NK-92 (cell line): ENCODE results near the gene ATP8A2.
"Not testable (repeated sequence)": the region's sequence is repeated elsewhere in the genome, so short reads cannot be mapped to it uniquely, and the experiment has no call there.

Source experiments
- DNase-seq: peaks from one replicate; lab custom pipeline; 2025; ENCODE audit not compliant: unreplicated experiment; lab: John Stamatoyannopoulos, UW

The ATP8A2 gene

DNA sequence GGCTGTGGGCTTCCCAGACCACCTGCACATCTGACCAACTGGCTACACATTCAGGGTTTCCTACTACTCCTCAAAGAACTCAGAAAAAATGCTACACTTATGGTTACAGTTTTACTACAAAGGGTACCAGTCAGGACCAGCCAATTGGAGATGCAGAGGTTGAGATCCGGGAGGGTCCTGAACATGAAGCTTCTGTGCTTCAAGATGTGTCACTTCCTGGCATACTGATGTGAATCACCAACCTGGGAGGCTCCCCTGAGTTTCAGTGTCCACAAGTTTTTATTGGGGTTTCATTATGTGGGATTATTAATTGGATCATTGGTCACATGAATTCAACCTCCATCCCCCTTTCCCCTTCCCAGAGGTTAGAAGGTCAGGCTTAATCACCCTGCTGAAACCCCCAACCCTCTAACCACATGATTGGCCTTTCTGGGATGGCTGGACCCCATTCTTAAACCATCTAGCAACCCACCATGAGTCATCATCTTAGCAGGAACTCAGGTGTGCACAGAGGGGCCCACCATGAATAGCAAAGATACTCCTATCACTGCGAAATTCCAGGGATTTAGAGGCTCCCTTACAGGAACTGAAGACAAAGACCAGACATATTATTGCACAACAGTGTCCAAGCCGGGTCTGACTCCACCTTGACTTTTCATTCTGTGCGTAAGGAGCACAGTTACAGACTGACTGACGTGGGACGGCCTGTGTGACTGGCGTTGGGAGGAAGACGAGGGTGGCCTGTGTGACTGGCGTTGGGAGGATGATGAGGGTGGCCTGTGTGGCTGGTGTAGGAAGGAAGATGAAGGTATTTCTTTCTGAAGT is 90.7 kb downstream of the ATP8A2 start:
- DNase-seq: no peak

DNA sequence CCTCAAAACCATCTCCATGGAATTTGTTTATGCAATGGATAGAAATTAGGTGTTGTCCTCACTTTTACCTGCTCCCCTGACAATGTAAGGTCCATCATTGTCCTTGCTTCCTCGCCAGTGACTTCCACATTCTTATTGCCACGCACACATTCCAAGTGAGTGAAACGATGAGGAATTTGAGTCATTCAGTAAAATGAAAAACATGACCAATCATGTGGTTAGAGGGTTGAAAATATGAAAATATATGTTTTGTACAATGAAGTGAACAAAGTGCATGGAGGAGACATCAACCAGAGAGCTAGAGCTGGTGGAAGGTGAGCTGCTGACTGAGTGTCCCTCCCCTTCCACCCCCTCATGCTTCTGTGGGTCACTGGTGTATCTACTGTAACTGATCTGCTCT is 91.7 kb downstream of the ATP8A2 start:
- no peak for DNase-seq

DNA sequence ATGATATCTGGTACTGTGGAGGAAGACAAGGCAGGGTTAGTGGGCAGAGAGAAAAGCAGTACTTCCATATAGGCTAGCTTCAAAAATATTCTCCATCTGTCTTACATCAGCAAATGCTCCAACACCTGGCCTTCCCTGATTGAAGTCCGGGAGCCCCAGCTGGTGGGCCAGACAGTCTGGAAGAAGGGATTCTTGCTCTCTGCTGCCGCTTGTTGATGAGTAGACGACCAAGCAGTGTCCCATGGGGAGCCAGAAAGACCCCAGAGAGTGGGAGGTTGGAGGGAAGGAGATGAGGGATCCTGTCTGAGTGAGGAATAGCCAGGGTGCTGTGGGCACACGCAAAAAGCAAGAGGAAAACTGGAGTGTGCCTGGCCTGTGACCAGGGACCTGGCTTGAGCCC is 95.1 kb downstream of the ATP8A2 start:
- DNase-seq: no peak

DNA sequence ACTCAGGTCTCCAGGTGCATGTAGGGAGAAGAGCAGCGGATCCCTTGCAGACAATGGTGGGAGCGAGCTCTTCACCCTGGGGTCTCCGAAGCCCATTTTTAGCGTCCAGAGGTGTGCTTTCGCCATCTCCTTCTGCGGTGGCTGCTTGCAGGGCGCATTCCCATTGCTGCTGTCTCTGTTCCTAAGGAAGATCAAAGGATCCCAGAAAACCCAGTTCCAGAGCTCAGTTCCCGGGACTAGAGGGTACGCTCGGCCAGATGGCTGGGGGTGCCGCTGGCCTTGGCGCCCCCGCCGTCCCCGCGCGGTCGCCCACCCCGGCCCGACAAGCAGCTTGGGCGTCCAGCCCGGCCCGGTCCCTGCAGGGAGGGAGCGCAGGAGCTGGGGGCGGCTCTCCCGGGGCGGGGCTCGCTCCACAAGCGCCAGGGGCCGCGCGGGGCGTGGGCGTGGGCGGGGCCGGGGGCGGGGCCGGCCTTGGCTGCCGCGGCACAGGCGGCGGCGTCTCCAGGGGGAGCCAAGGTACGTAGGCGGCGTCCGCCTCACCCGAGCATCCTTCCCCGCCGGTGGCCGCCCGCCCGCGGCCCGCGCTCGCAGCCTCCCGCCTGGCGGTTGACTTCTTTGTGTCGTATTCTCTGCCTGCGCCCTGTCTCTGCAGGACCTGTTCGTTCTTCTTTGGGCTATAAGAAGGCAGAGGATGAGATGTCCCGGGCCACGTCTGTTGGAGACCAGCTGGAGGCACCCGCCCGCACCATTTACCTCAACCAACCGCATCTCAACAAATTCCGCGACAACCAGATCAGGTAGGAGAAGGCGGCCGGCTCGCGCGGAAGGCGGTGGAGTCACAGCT is 96.8 kb downstream of the ATP8A2 start:
- no peak for DNase-seq

DNA sequence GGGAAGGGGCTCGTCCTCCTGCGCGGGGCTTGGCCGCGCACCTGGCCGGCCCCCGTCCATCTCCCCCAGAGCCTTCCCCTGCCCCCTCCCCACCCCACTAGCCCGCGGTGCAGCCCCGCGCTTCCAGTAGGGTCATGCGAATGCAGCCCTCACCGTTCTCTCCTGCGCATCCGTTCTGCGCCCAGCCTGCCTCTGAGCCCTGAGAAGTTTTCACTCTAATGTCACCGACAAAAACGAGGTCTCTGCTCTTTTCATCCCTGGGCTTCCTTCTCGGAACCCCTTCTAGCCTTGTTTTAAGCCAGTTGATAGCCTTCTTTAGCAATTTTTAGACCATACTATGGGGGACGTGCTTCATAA is 97.4 kb downstream of the ATP8A2 start:
- DNase-seq: no peak

DNA sequence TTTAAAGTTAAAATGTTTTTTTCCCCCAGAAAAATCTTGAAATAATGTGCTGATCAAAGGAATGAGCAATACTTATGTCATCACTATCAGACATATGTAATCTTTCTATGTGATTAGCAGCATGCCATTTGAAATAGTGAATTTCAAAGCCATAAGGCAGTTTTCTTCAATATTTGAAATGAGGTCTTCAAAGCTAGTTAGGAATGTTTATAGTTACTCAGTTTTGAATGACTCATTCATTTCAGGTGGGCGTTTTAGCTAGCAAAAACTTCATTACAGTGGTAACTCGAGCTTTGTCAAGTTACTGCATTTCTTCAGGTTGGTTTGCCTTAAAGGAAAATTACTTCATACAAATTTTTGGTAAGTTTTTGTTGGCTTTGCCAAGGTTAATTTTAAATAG is 102.1 kb downstream of the ATP8A2 start:
- no peak for DNase-seq

DNA sequence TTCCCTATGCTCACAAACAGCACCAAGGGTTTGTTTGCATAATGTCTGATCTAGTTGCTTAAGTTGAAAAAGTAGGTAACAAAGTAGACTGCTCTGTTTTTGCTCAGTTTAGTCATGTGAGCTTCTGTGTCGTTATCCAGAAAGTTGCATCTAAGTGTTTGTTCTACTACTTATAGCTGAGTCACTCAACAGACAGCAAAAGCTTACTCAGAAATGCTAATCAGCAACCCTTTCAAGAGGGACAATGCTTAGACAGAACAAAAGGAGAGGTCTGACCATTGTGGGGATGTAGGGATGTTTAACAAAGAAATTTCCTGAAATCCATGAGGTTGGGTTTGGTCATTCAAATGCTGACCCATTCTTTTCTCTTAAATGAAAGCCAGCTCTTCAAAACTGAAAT is 106.4 kb downstream of the ATP8A2 start:
- DNase-seq: no peak

DNA sequence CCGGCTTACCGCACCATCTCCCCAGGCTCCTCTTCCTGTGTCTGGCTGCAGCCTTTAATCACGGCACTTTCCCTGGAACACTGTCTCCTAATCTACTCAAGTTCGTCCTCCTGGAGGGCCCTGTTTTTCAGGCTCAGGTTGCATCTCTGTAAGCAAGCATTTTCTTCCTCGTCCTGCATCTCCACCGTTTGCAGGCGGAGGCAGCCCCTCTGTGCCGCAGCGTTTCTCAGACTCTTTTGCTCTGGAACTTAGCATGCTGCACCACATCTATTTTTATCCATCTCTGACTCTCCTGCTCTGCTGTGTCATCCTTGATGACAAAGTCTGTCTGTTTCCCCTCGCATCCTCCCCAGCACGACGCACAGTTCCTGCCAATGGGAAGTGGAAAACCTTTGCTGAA is 117.5 kb downstream of the ATP8A2 start:
- no peak for DNase-seq

DNA sequence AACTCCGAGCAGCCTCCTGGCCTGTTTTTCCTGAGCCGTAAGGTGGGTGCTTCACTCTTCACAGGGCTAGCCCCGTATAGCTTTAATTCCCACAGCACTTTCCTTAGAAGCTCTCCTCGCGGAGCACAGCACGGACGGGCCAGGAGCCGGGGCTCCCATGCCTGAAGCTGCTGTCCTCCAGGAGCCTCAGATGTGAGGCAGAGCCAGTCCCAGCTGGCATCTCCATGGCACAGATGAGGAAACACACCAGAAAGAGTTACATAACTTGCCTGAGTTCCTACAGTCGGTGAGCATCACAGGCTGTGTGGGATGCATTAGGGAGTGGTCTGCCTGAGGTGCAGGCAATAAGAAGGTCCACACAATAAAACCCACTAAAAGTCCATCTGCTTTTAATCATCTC is 118.5 kb downstream of the ATP8A2 start:
- DNase-seq: no peak

DNA sequence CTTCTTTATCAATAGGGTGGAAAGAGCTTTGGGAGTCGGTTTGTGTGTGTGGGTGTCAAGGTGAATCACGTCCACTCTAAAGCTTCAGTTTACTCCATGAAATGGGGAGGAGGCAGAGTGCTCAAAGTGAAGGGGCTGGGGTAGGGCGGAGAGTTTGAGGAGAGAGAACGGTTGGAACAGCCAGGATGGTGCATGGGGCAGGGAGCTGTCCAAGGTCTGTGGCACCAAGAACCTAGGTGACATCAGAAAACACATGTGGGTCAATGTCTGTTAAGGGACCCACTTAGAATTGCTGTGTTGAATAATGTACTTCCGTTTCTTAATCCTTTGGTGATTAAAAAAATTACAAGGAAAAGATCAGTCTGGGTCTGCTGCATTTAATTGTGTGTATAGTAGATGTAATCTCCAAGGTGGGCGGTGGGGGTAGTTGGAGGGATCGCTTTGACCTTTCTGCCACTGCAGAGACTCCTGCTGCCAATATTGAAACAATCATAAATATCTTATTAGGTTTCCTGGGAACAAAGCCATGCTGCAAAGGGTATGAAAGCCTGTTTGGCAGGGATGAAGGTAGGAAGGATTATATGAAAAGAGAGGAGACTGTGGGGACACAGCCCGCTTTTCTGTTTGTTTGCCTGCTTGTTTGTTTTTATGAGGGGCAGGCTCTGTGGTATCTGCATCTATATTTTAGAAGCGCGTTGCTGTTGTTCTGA is 122.3 kb downstream of the ATP8A2 start:
- DNase-seq: no peak

DNA sequence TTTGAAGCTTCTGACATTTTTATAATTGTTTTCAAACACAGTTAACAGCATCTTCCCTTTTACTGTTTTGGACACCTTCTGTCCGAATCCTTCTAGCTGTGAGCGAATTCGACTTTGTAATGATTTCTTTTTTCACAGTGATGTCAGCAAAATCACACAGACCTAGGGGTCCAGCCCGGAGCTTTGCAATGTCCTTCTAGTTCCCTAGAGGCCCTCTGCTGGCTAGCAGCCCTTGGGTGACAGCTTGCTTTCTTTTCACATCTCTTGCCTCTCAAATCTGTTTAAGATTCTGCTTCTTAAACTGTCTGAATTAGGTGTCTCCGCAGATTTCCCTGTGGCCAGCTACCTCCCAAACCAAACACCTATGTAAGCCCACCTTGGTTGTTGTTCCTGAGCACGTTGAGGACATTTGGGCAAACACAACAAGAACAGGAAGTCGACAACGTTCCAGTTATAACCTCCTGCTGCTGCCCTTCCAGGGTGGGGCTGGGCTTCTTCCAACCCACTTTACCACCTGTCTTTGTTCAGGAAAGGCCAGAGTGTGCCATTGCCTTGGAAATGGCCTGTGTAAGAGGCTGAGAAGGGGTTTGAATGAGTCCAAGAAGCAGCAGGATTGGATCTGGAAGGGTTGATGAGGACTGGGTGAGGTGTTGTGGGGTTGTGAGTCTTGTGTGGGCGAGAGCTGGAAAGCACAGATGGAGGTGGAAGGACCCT is 123.1 kb downstream of the ATP8A2 start:
- DNase-seq: no peak

DNA sequence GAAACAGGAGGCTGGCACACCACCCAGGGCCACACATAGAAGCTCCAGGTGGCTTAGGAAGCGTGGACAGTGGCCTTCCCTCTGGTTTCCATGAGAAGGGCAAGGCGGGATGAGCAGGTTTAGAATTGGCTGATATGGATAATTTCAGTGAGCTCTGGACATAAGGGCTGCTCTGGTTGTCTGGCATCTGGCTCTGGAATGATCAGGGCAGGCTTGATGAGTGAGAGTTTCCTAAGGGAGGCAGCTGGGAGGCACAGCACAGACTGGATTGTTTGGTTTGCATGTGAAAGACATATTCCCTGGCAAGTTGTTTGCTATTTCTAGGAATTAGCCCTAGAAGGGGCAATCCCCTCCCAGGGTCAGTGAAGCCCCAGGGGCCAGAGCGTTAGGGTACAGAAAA is 129.5 kb downstream of the ATP8A2 start:
- DNase-seq: no peak

DNA sequence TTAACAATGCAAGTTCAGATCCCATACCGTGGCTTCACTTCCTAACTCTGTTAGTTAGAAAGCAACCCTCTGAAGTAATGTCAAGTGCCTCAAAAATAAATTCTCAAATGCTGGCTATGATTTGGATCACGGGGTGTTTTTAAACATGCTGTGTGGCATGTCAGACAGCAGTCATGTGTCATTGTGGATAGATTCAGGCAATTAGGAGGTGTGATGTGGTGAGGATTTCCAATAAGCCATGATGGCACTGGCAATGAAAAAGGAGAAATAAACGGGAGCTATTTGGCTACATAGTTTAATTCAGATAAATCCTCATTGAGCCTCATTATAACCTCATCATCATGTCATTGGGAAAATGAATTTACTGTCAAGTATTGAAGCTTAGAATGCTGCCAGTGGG is 130.3 kb downstream of the ATP8A2 start:
- no peak for DNase-seq

DNA sequence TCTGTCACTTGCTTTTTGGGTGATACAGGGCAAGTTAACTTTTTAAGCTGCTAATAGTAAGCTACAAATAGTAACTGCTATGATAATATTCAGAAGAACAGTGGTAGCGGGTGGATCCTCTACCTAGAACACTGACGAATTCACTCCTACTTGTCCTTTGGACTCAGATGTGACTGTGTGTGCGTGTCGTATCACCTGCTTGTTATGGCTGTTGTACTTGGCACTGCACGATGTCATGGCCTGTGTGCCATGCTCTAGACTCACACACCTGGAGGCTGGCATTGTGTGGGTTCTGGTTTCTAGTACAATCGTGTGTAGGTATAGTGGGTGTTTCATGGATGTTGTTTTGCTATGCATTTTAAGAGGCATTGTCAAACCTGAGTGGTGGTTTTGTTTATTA is 130.8 kb downstream of the ATP8A2 start:
- no peak for DNase-seq

DNA sequence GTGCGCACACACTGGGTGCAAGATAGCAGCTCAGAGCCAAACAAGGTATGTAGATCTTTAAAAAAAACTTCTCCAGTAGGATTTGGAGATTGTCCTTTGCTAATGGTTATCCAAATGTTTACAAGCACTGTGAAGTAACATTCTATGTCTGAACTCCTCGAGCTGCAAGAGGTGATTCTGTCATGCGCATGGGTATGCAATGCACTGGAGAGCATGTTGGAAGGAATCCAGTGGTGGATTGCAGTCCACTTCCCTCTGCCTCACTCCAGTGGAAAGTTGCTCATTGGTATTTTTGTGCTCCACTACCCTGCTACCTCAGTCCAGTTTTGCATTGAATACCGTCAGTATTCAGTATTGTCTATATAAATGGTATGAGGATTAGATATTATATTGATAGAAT is 132.1 kb downstream of the ATP8A2 start:
- no peak for DNase-seq

DNA sequence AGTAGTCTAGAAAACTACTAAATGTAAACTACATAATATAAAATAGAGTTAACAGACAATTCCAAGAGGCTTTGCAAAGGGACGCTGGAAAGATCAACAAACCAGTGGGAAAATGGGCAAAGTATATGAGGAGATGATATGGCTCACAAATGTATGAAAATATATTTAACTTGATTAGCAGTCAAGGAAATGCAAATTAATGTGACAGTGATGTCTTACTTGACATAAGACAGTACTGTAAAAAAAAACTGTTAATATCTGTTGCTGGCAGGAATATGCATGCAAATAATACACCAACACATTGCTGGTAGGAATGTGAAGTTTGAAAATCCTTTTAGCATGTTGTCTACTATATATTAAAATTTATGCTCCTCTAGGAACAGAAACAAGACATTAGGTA is 136.1 kb downstream of the ATP8A2 start:
- no peak for DNase-seq

DNA sequence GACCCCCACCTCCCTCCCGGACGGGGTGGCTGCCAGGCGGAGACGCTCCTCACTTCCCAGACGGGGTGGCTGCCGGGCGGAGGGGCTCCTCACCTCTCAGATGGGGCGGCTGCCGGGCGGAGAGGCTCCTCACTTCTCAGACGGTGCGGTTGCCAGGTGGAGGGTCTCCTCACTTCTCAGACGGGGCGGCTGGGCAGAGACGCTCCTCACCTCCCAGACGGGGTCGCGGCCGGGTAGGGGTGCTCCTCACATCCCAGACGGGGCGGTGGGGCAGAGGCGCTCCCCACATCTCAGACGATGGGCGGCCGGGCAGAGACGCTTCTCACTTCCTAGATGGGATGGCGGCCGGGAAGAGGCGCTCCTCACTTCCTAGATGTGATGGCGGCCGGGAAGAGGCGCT is 141.3 kb downstream of the ATP8A2 start:
- DNase-seq: not testable (repeated sequence)

DNA sequence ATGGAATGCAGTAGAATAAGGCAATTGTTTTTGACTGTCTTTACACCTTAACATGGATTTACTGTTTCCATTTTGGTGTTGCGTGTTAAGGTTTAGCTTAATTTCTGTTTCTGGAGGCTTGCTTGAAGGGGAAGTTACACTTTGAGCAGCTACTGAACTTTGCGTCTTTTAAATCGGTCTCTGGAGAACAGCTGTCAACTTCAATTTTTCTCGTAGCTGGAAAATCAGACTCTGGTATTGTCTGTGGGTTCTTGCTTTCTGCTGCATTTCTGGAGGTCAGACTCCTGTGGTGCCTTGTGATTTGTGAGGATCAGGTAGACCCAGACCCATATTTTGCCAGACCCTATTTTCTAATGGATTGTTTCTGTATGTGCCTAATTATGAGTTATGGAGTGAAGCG is 146.7 kb downstream of the ATP8A2 start:
- DNase-seq: no peak

DNA sequence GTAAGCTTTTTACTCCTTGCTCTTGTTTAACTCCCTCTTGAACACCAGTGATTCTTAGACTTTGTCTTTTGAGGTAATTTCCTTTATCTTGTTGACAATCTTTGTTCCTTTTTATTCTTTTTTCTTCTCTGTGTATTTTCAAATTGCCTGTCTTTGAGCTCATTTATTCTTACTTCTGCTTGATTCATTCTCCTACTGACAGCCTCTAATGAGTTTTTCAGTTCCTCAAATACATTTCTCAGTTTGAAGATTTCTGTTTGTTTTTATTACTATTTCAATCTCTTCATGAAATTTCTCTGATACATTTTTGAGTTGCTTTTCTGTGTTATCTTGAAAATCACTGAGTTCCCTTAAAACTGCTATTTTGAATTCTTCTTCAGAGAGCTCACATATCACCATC is 154.1 kb downstream of the ATP8A2 start:
- DNase-seq: no peak

DNA sequence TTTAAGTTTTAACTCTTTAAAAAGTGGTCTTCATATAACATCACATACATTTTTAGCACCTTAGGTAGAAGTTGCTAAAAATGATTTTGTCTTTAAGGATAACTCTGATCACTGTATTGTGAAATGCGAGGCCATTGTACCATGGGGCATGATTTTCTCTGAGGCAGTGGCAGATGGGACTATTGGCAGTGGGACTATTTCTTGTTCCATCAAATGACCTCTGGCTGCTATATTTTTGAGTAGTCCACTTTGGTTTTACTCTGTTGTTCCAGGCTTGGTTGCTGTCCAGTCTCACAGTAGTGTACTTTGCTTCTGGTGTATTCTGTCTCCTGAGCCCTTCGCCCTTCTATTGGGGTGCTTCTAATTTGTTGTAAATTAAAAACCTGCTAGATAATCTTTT is 156.5 kb downstream of the ATP8A2 start:
- no peak for DNase-seq

DNA sequence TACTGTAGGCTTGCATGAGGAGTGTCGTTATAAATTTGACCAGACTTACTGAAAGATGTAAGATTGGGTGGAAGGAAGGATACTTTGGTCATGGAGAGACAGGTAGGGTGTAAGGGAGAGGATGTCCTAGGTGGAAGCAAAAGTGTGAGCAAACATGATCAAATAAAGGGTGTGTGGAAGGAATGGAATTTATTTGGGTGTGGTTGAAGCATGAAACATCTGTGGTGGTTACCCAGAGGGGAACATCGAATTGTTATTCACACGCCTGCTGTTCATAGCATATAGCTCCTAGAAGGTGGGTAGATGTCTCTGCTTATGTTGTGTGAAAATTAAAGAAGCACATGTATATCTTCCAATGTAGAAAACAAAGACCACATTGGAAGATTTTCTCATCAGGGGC is 157.7 kb downstream of the ATP8A2 start:
- no peak for DNase-seq
